A204.1 (cell line): ENCODE results near the gene DKC1.
"Not testable (repeated sequence)": the region's sequence is repeated elsewhere in the genome, so short reads cannot be mapped to it uniquely, and the experiment has no call there.

Source experiments
- FAIRE-seq: peaks from 2 replicates; lab custom pipeline; 2012; peaks lifted over from hg19 to GRCh38; lab: Jason Lieb, UNC

DKC1 gene

GRCh38 chrX:154819771-154820341, 57.2 kb downstream of the DKC1 start:
- FAIRE-seq, result no peak

GRCh38 chrX:154821523-154821922, 58.9 kb downstream of the DKC1 start:
- no peak for FAIRE-seq

GRCh38 chrX:154822029-154822428, 59.4 kb downstream of the DKC1 start:
- FAIRE-seq, result no peak

- no peak for FAIRE-seq
Observed at GRCh38 chrX:154824638-154825037, 62.0 kb downstream of the DKC1 start.

DNA sequence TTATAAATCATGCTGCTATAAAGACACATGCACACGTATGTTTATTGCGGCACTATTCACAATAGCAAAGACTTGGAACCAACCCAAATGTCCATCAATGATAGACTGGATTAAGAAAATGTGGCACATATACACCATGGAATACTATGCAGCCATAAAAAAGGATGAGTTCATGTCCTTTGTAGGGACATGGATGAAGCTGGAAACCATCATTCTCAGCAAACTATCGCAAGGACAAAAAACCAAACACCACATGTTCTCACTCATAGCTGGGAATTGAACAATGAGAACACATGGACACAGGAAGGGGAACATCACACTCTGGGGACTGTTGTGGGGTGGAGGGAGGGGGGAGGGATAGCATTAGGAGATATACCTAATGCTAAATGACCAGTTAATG, 62.9 kb downstream of the DKC1 start:
- FAIRE-seq, result not testable (repeated sequence)
